ENCODE data around the gene CREG1. TPM values are rescaled to one million over a fixed set of nuclear protein-coding genes. Genes with fewer than 3 reads are reported as not detected.

The CREG1 gene
- total RNA-seq, 1 experiment from 2014 or later = 7.7 TPM

DNA sequence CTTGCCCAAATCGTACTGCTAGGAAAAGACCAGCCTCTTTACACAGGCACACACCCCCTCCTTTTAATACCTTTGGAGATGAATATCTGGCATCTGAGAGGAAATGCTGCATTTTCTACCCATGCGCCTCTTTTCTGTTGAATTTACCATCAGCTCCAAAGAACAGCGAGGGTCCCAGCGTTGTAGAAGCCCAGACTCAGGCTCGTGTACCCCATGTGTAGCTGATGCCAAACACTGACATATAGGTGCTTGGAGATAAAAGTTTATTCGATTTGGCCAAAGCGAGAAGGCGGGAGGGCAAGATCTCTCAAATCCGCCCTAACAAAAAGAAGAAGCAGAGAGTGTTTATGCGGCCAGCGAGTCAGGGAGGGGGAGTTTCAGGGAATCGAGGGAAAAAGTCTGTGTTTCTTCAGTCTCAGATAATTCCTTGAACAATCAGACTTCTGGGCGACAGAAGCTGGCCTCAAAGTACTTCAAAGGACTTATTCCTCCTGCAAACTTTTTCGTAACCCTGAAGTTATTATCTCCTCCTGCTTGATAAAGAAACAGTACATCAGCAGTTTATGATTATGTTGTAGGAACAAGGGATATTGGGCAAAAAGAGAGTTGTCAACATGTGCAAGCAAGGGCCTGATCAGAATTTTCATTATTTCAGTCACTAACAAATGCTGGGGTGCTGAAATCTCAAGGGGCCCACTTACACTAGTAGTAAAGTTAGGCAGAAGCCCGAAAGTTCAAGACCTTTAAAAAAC lies 642 bp upstream of the CREG1 start:
- Histone ChIP-seq H3K4me3 (ENCODE audit: low read depth, low read length, poor library complexity, severe bottlenecking) (peak overlapping the region; percentile 60), H3K27me3 (replicated peaks; ENCODE audit: insufficient read depth, low read depth, low read length, poor library complexity) (no peaks in the 10 kb centered on the region), H3K4me1 (ENCODE audit: insufficient read depth, low read length, poor library complexity, severe bottlenecking) (peaks cover 10% of the 10 kb centered on the region), H3K9me3 (ENCODE audit: low read depth, low read length, poor library complexity, severe bottlenecking) (no peaks in the 10 kb centered on the region), H3K36me3 (ENCODE audit: insufficient read depth, low read length, poor library complexity, severe bottlenecking) (no peaks in the 10 kb centered on the region), H3K27ac (ENCODE audit: low read depth, low read length, poor library complexity, severe bottlenecking) (no peak overlapping the region)
- intact Hi-C loops (cut with micrococcal nuclease; ENCODE audit: unreplicated experiment) = no loop called here
- ChIA-PET CTCF (interaction anchor here (0.7 kb wide), 1 partner anchor 134 kb away, joined by 3 read pairs; no protein-coding TSS in a partner anchor), POLR2A (ENCODE audit: low non-redundant PET) (interaction anchor here (0.8 kb wide), 1 partner anchor 326 kb away, joined by 9 read pairs; no protein-coding TSS in a partner anchor)
- TF ChIP-seq EZH2 (IDR thresholded peaks at IDR 0.05; ENCODE audit: borderline replicate concordance, low read depth, low read length, poor library complexity, severe bottlenecking) (no peak), CTCF (conservative IDR thresholded peaks at IDR 0.05; ENCODE audit: low read depth, low read length) (no peak)
- BruUV-seq (replicated peaks) = no TSS peak
- DNase-seq (ENCODE audit: low spot score) = no peak

- Histone ChIP-seq H3K4me1 (ENCODE audit: insufficient read depth, low read length, poor library complexity, severe bottlenecking) (peaks cover 10% of the 10 kb centered on the region), H3K9me3 (ENCODE audit: low read depth, low read length, poor library complexity, severe bottlenecking) (no peaks in the 10 kb centered on the region), H3K27me3 (replicated peaks; ENCODE audit: insufficient read depth, low read depth, low read length, poor library complexity) (no peaks in the 10 kb centered on the region), H3K36me3 (ENCODE audit: insufficient read depth, low read length, poor library complexity, severe bottlenecking) (no peaks in the 10 kb centered on the region), H3K4me3 (ENCODE audit: low read depth, low read length, poor library complexity, severe bottlenecking) (no peak overlapping the region), H3K27ac (ENCODE audit: low read depth, low read length, poor library complexity, severe bottlenecking) (no peak overlapping the region)
- no peak for DNase-seq (ENCODE audit: low spot score)
- no peak for TF ChIP-seq EZH2 (IDR thresholded peaks at IDR 0.05; ENCODE audit: borderline replicate concordance, low read depth, low read length, poor library complexity, severe bottlenecking)
- TF ChIP-seq CTCF (conservative IDR thresholded peaks at IDR 0.05; ENCODE audit: low read depth, low read length) = no peak
- ChIA-PET CTCF (no interaction called here), POLR2A (ENCODE audit: low non-redundant PET) (no interaction called here)
- intact Hi-C loops (cut with micrococcal nuclease; ENCODE audit: unreplicated experiment) = no loop called here
- no TSS peak for BruUV-seq (replicated peaks)
These were observed 2.2 kb downstream of the CREG1 start for GRCh38 chr1:167551362-167551761.

DNA sequence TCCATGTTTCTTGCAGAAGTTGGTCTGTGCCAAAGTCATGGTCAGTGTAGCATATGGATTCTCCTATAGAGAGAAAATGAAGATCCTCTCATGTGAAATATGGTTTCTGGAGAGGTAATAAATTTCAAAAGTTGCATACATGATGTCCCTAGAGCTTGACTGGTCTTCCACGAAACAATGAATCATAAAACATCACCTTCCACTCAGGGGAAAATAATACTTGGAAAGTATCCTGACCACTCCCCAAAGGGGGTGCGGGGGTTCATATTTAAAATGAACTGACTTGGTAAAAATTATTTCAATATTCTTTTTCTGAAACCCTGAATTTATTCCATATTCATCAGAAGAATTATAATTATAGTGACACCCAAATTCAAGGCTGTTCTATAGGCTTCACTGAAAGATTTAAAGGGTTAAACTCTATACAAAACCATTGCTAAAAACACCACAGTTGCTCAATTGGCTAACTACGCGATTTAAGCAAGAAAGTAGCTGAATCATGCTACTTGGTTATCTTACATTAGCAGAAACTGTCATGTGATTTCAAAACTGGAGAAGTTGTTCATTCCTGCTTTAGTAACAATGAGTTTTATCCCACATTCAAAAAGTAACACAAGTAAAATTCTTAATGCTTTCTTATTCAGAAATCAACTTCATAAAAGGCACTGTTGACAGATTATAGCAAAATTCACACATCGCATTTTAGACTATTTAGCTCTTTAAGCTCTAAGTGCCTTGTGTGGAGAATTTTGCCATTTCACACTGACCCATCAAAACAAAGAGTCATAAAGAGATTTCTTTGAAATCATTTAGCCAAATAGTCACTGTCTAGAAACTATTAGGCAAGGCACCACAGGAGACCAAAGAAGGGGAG lies 5.3 kb downstream of the CREG1 start:
- CTCF ChIA-PET = interaction anchor here (1.4 kb wide), 1 partner anchor 8 kb away, joined by 6 read pairs; no protein-coding TSS in a partner anchor
- H3K9me3 ChIP-seq (ENCODE audit: low read depth, low read length, poor library complexity, severe bottlenecking) = no peaks in the 10 kb centered on the region
- intact Hi-C loops (cut with micrococcal nuclease; ENCODE audit: unreplicated experiment) = no loop called here
- TF ChIP-seq EZH2 (IDR thresholded peaks at IDR 0.05; ENCODE audit: borderline replicate concordance, low read depth, low read length, poor library complexity, severe bottlenecking) = no peak
- TF ChIP-seq CTCF (conservative IDR thresholded peaks at IDR 0.05; ENCODE audit: low read depth, low read length) = no peak
- DNase-seq (ENCODE audit: low spot score) = no peak
- no peaks in the 10 kb centered on the region for H3K27me3 ChIP-seq (replicated peaks; ENCODE audit: insufficient read depth, low read depth, low read length, poor library complexity)
- no TSS peak for BruUV-seq (replicated peaks)
- no peak overlapping the region for H3K27ac ChIP-seq (ENCODE audit: low read depth, low read length, poor library complexity, severe bottlenecking)
- POLR2A ChIA-PET (ENCODE audit: low non-redundant PET) = no interaction called here
- H3K4me1 ChIP-seq (ENCODE audit: insufficient read depth, low read length, poor library complexity, severe bottlenecking) = peaks cover 4% of the 10 kb centered on the region
- H3K36me3 ChIP-seq (ENCODE audit: insufficient read depth, low read length, poor library complexity, severe bottlenecking) = no peaks in the 10 kb centered on the region
- no peak overlapping the region for H3K4me3 ChIP-seq (ENCODE audit: low read depth, low read length, poor library complexity, severe bottlenecking)

All from A673 (cell line).